ENCODE data around the gene NARS2.
"Not testable (repeated sequence)": the region's sequence is repeated elsewhere in the genome, so short reads cannot be mapped to it uniquely, and the experiment has no call there.

NARS2 gene

DNA sequence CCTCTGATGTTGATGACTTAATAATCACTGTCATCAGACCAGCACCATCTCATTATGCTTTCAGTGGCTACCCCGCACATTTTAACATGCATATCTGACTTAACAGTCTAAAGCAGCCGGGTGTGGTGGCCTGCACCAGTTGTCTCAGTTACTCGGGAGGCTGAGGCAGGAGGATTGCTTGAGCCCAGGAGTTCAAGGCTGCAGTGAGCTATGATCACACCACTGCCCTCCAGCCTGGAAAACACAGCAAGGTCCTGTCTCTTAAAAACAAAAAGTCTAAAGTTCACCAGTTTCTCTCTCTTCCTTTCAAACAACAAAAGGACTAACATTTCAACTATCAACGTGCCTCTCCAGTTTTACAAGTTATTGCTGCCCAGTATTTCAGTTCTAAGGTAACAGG lies 101.8 kb downstream of the NARS2 start:
- no peak for DNase-seq

DNA sequence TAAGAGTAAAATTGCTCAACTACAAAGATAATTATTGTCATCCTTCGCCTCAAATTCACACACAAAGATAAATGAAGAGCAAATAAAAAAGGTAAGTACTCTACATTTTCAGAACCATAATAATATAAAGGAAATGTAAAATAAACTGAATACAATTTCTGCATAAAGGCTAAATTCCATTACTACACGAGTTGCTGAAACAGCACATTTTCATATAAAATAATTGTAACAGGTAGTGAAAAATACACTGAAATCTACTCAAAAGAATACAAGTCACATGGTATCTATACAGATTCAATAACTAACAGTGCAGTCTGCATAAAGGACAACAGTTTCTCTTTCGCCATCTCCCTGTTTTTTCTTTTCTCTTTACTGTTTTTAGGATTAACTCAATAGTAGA lies 102.3 kb downstream of the NARS2 start:
- no peak for DNase-seq

DNA sequence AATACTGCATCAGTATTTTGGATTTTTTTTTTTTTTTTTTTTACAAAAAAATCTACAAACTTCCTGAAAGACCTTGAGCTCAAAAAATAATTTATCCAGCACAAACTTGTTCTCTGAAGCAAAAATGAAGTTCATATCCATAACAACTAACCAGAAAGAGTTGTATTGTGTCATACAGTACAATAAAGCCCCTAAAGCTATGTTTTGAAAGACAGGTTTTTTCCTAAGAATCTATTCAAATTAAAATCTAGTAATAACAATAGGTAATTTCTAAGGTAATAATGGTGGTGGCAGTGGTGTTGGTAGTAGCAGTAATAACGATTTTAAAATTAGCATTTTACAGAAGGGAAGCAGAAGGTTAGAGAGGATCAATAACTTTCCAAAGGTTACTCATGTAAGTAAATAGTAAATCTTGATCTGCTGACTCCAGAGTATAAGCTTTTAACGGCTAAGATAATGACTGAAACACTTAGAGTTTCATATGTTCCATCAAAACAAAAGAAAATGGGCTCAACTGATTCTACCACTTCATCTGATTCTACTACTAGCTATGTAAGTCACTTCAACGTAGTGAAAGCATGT lies 103.7 kb downstream of the NARS2 start:
- DNase-seq, result no peak

DNA sequence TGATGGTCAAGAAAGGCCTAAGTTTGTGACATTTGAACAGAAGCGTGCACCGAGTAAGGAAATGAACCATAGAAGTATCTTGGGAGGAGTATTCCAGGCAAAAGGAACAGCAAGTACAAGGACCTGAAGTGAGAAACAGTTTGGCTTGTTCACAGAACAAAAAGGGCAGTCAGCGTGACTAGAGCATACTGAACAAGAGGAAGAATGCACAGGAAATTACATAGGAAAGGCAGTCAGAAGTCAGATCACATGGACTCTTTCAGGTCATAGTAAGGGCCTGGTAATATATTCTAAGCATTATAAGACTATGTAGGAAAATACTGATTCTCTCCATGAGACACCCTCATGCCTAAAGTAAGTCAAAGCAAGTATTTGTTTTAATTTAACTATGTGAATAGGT lies 104.8 kb downstream of the NARS2 start:
- no peak for DNase-seq

DNA sequence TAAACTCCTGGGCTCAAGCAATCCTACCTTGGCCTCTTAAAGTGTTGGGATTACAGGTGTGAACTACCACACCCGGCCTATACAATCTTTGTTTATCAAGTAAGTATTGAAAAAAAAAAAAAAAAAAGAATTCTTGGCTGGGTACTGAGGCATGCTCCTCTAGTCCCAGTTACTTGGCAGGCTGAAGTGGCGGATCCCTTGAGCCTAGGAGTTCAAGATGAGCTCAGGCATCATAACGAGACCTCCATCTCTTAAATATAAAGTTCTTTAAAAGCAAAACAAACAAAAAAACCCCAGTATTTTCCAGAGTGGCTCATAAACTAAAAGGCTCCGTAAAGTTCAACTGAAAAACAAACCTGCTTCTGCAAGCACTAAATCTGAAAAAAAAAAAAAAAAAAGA lies 106.7 kb downstream of the NARS2 start:
- no peak for DNase-seq

DNA sequence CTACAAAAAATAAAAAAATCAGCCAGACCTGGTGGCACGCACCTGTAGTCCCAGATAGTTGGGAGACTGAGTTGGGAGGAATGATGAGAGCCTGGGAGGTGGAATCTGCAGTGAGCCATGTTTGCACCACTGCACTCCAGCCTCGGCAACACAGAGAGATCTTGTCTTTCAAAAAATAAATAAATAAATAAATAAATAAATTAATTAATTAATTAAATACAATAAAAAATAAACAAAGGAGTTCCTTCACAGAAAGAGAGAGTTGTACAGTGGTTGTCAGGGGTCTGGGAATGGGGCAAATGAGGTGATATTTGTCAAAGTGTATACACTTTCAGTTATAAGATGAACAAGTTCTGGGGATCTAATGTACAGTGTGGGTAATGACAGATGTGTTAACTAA lies 107.3 kb downstream of the NARS2 start:
- no peak for DNase-seq

DNA sequence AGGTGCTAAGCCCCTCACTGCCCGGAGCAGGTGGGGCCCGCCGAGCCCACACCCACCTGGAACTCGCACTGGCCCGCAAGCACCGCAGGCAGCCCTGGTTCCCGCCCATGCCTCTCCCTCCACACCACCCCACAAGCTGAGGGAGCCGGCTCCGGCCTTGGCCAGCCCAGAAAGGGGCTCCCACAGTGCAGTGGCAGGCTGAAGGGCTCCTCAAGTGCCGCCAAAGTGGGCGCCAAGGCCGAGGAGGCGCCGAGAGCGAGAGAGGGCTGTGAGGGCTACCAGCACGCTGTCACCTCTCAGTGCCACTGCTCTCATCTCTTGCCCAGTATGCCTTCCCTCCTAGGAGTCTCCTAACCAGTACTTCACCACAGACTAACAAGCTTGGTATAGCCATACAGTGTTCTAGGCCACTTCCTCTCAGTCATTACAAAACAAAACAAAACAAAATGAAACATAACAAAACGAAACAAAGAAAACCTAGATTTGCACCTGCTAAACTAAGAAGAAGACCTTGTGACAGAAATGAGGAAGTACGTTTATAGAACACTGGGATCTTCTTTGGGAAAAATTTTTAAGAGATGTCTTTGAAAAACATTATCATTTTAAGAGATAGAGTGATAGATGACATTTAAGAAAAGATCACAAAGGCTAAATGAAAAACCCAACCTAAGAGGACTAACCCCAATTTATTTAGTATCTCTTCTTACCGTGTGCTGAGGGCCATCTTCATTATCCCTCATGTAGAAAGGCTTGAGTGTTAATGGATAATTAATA lies 109.3 kb downstream of the NARS2 start:
- DNase-seq, result no peak

DNA sequence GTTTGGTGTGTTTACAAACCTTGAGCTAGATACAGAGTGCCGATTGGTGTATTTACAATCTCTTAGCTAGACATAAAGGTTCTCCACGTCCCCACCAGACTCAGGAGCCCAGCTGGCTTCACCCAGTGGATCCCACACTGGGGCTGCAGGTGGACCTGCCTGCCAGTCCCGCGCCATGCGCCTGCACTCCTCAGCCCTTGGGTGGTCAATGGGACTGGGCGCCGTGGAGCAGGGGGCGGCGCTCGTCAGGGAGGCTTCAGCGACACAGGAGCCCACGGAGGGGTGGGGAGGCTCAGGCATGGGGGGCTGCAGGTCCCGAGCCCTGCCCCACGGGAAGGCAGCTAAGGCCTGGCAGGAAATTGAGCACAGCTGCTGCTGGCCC lies 109.9 kb downstream of the NARS2 start:
- DNase-seq, result not testable (repeated sequence)

DNA sequence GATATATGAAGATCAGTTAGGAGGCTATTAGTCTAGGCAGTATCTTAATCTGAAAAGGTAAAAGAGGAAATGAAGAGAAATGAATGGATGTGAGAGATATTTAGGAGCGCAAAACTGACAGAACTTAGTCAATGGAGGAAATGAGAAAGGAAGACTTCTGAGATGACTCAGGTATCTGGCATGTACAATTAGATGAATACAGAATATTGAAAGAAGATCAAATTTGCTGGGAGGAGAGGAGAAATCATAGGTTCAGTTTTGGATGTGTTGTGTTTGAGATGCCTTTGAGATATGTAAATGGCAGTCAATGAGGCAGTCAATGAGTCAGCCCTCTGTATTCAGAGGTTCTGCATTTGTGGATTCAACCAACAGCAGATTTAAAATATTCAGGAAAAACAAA lies 114.2 kb downstream of the NARS2 start:
- no peak for DNase-seq

DNA sequence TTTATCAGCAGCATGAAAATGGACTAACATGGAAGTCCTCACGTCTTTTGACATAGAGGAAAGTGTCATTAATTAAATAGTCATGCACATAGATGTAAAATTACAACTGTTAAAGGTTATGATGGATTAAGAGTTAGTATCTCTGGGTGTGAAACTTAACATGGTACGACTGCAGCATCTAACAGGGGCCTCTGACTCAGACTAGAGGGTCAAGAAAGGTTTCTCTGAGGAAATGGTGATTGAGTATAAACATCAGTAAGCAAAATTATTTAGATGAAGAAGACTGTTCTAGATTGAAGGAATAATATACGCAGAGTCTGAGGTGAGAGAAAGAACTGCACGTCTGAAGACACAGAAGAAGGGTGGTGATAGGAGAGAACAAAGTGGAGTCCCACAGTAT lies 114.9 kb downstream of the NARS2 start:
- DNase-seq, result no peak

DNA sequence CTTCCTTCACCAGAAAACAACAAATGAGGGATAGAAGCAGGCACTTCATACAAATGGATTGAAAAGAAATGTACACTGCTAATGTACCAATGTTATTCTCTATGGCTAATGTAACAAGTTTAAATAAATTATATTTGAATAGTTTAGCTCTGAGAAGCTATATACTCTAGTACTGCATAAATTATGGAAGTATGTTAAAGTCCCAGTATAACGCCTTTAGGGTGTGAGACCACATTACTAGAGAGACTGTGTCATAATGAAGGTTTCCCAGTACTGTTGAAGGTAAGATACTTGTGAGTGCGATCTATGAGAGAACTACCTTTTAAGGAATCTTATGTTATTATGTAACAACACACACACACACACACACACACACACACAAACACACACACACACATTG lies 117.2 kb downstream of the NARS2 start:
- no peak for DNase-seq

DNA sequence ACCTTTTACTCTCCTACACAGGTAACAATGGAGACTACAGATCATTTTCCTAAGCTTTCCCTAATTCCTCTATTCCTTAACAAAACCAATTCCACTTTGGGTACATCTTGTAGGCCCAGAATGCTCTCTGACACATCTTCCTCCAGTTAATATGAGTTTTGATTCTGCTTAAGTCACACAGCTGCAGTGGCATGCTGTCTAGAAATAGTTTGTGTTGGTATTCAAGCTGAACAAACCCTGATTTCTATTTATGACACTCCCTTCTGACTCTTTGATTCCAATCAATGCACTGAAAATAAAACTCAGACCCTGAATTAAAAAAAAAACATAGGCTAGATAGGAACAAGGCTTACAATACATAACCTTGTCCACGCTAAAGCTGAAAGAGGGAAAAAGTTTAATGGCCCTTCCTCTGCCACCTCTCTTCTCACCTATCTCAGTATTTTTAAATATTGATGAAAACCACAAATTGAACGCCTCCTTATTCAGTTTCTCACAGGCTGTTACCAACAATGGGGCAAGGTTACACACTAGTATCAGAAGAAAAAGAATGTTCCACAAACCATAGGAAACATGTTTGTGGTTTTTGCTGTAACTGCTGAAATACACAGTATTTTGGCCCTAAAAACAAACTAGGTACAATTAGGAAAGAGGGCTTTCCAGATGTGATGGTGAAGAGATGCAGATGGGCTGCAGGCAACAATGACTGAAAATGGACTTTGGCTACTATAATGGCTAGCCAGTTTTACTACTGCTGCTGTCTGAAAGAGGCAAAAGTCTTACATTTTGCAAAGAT lies 121.3 kb downstream of the NARS2 start:
- DNase-seq, result no peak

DNA sequence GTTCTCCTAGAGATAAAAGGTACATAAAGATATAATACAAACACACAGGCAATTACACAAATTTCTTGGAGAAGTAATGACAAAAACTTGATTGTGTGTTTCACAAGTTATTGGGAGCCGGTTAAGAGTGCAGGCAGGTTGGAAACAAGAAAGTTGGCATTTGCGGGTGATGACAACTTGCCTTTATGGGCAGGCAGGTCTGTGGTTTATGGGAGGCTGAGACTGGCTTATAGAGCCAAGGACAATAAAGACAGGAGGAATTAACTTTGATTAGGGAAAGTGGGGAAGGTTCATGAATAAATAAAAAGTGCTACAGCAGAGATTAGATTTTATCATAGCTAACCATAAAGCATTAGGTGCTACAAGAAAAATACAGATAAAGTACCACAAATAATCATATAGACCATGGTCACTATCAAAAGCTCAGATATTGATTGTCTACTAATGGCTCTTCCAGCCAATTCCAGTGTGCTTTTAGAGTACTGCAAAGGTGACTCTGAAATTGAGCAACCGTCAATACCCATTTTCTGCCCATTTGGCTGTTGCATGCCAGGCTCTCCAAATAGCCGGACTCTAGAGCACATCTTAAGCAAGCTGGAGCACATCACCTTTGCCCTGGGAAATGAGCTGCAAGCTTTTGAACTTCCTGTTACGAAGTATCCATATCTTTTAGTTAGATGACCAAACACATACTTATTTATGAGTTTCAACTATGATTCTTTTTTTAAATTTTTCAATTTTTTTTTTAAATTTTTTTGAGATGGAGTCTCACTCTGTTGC lies 123.1 kb downstream of the NARS2 start:
- no peak for DNase-seq

DNA sequence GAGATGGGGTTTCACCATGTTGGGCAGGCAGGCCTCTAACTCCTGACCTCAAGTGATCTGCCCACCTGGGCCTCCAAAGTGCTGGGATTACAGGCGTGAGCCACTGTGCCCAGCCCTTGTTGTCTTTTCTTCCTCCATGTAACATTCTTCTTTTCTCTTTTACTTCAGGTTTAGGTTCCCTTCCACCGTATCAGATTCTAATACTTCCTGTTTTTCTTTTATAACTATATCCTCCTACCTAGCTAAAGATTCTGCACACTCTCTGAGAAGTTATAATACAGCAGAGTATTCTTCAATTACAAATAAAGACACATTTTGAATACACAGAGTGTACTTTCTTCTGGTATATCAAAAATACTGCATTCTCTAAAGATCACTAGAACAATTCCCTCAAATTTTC lies 123.8 kb downstream of the NARS2 start:
- DNase-seq, result no peak

DNA sequence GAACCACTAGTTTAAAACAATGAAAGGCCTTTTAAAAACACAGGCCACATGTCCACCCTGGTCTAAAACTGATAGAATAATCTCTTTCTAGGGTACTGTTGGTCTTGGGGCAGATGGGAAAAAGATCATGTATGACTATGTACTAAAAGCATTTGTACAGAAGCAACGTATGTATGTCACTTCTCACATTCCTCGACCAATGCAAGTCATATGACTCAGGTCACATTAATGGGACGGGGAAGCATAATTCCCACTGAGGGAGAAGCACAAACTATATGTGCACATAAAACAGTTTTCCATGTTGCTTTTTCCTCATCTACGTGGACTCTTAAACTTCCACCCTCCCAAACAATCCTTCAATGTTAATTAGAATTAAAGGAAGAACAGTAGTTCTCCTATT lies 124.8 kb downstream of the NARS2 start:
- no peak for DNase-seq

DNA sequence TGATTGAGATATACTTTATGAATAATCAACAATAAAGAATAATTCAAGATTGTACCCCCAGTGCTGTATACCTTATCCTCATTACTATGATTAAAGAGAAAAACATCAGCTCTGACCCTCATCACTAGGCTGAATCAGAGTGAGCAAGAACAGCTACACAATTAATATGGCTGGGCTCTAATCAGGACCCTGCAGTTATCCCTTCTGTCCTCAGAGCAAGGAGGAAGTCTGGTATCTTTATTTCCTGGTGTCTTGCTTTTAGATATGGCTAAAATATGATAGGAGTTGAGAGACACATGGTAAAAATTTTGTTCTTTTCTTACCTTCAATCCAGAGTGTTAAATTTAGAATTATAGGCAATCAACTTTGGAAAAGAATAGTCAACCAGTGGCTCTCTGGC lies 128.5 kb downstream of the NARS2 start:
- DNase-seq, result no peak

DNA sequence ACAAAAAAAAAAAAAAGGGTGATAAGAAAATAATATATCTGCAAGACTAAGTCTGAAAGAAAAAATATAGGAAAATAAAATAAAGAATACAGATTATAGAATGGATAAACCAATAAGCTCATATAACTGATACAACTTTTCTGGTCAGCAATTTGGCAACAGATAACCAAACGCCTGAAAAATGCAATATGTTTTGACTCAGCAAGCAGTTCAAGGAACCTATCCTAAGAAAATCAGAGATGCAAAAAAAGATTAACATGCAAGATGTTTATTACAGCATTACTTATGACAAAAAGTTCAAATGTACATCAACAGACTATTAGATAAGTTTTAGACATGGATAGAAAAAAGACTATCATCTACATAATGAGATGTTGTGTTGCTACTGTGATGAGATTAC lies 129.9 kb downstream of the NARS2 start:
- no peak for DNase-seq

DNA sequence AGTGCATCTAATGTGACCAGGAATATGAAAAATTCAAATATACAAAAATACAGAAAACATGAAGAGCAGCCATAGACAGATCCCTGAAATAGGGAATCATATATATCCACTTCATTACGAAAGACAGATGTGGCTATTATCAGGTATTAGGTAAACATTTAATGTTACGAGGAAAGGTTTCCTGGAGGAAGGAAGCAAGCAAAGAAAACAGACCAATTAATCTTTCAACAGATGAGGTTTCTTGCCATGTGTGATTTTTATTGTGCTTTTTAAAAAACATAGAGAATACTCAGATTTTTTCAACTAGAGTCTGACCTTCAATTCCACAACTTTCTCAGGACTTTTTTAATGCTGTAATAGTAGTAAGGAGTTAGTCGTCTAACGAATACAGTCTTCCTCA lies 132.7 kb downstream of the NARS2 start:
- DNase-seq, result no peak

DNA sequence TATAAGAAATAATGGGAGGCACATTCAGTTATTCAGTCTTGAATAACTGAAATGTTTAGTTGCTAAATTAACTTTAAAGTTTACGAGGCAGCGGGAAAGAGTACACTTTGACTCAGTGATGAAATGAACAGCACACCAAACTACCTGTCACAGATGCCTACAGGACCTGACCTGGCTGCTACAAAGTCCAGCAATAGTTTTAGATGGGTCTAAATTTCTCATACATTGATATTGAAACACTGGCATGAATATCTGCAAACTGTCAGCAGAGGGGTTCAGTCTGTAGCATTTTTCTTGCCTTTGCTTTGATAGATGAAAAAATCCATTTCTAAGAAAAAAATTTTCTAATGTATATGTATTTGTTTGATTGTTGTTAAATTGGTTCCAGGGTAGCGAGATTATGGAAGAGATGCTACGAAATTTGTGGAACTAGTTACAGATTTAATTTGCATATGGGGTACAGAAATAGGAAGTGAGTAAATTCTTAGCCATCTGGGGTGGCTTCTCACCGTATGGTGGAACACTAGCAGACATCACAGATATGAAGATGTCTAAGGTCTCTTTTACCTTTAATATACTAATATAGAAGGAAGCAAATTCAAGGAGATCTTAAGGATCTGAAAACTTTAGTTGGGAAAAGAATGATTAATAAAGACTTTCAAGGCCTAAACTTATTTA lies 136.2 kb downstream of the NARS2 start:
- DNase-seq, result no peak

DNA sequence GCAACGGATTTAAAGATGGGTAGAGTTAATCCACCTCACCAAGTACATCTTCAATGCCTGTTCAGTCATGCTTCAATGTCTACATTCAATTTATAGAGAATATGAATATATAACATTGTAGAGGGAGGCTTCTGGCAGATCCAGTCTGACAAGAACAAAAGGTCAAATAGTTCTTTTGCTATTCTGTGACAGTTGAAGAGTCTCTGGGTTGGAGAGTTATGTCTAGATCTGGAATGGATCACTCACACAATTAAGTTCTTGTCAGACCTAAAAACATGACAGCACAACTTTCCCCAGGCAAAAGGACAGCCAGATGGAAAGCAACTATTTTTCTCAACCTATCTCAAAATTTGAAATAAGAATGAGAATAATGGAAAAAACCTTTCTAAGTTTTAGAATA lies 141.7 kb downstream of the NARS2 start:
- no peak for DNase-seq

DNA sequence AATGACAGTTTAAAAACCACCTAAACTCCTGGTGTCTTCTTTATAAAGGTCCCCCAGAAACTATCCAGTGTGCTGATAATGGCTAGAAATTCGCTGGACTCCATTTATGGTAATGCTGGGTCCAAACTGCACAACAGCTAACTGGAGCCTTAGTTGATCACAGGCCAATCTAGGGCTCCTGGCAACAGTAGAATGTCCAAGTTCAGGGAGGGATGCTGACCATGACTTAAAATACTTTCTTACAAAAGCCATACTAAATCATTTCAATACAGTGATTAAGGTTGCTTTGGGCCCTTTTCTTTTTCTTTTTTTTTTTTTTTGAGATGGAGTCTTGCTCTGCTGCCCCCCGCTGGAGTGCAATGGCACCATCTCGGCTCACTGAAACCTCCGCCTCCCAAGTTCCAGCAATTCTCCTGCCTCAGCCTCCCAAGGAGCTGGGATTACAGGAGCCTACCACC lies 142.6 kb downstream of the NARS2 start:
- DNase-seq, result no peak

DNA sequence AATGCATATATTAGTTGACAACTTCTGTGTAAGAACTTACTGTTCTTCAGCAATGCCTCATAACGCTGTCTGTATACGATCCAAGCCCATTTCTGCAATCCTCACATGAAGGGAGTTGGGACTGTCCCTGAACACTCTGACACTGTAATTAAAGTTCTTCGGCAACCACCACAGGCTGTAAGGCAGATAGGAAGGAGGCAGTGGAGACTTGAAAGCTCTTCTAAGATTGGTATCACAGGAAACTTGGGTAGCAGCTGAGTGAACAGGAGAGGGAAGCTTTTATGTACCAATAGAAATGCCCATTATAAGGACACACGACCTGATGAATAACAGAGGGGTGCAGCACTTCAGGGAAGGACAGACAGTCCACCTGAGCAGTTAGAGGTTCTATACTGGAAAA lies 145.0 kb downstream of the NARS2 start:
- DNase-seq, result no peak

DNA sequence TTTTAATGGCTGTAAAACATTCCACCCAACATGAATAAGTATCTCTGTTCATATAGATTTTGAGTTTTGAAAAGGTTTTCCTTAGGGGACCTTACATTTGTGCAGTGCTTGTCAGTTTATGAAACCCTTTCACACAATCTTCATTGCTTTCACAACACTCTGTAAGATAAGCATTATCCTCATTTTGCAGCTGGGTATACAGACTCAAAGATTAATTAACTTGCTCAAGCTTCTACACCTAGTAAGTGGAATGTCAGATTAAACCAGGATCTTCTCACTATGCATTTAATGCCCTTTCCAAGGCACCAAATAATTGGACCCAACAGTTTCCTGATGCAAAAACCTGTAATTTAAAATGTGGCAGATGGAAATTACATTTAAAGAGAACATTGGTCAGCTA lies 145.5 kb downstream of the NARS2 start:
- no peak for DNase-seq
